SU-DHL-6 (cell line): Measurements from ENCODE around the gene MALRD1.

Experiments
- H2AFZ ChIP-seq: fragments of 200-600 bp; sonication (generic); 2 replicates; pipeline ENCODE4 v1.6.1; 2014; ENCODE audit warnings: low read depth, mild to moderate bottlenecking, moderate library complexity, mixed read lengths, antibody characterized with exemption, low read length; ENCODE audit not compliant: severe bottlenecking
- H3F3A ChIP-seq: fragments of 200-600 bp; shearing (Covaris generic); 2 replicates; pipeline ENCODE4 v1.6.0; 2016; ENCODE audit warnings: antibody characterized with exemption, mild to moderate bottlenecking; ENCODE audit not compliant: insufficient read depth
- H3K27ac ChIP-seq: fragments of 200-600 bp; sonication (generic); 2 replicates; pipeline ENCODE4 v1.5.1; 2016; ENCODE audit warnings: low read depth, mild to moderate bottlenecking, low read length, moderate library complexity, mixed read lengths
- H3K27me3 ChIP-seq: fragments of 200-600 bp; sonication (generic), shearing (Covaris generic); 2 replicates; pipeline ENCODE4 v1.6.0; 2014; ENCODE audit warnings: mild to moderate bottlenecking, low read length
- H3K36me3 ChIP-seq: fragments of 200-600 bp; sonication (generic); 2 replicates; pipeline ENCODE4 v1.6.1; 2014; ENCODE audit warnings: mild to moderate bottlenecking, low read length, mixed read lengths
- H3K4me2 ChIP-seq: fragments of 300-600, 200-600 bp; shearing (Covaris generic), sonication (generic); 2 replicates; pipeline ENCODE4 v1.6.0; 2014; ENCODE audit warnings: low read length, low read depth, mild to moderate bottlenecking; ENCODE audit not compliant: poor library complexity, severe bottlenecking
- H3K4me3 ChIP-seq: fragments of 200-600 bp; sonication (generic); 2 replicates; pipeline ENCODE4 v1.5.1; 2014; ENCODE audit warnings: antibody characterized with exemption, low read length, mild to moderate bottlenecking, mixed read lengths; ENCODE audit not compliant: insufficient read depth, poor library complexity, severe bottlenecking
- H3K79me2 ChIP-seq: fragments of 200-600 bp; sonication (generic); 2 replicates; pipeline ENCODE4 v1.6.1; 2014; ENCODE audit warnings: mild to moderate bottlenecking, low read length, moderate library complexity; ENCODE audit not compliant: insufficient read depth
- H3K9ac ChIP-seq: fragments of 200-600 bp; sonication (generic); 2 replicates; pipeline ENCODE4 v1.7.0; 2014; ENCODE audit warnings: mild to moderate bottlenecking, low read length
- H3K9me2 ChIP-seq: fragments of 200-600 bp; sonication (generic); replicated peaks from 2 replicates; pipeline ENCODE4 v1.6.1; 2014; ENCODE audit warnings: low read length; ENCODE audit not compliant: insufficient read depth
- H3K9me3 ChIP-seq: fragments of 200-600 bp; sonication (generic); 2 replicates; pipeline ENCODE4 v1.6.1; 2014; ENCODE audit warnings: low read length, mixed read lengths; ENCODE audit not compliant: insufficient read depth
- H4K20me1 ChIP-seq: fragments of 200-600 bp; sonication (generic); 2 replicates; pipeline ENCODE4 v1.6.1; 2014; ENCODE audit warnings: low read depth, mild to moderate bottlenecking, antibody characterized with exemption, low read length, moderate library complexity, mixed read lengths
- CTCF ChIP-seq: fragments of 200-600 bp; sonication (generic); IDR thresholded peaks from one replicate; pipeline ENCODE4 v1.5.1; 2017; ENCODE audit warnings: antibody characterized with exemption, mild to moderate bottlenecking, low read length, moderate library complexity; ENCODE audit not compliant: insufficient read depth, poor library complexity, severe bottlenecking
- EZH2phosphoT487 ChIP-seq: fragments of 200-600 bp; sonication (generic), shearing (Covaris generic); conservative IDR thresholded peaks from 2 replicates; pipeline ENCODE4 v1.6.1; 2018; ENCODE audit warnings: mild to moderate bottlenecking, antibody characterized with exemption, low read length, moderate library complexity, mixed read lengths

MALRD1 gene

GRCh38 chr10:19431622-19432351 is 383.2 kb downstream of the MALRD1 start:
- Histone ChIP-seq H3K9me3 (no peaks in the 10 kb centered on the region), H4K20me1 (no peaks in the 10 kb centered on the region), H3K9ac (no peak overlapping the region), H3K27ac (no peak overlapping the region), H3K36me3 (no peaks in the 10 kb centered on the region), H3K27me3 (no peaks in the 10 kb centered on the region), H3K9me2 (no peaks in the 10 kb centered on the region), H3F3A (no peaks in the 10 kb centered on the region), H3K4me2 (no peak overlapping the region), H3K4me3 (no peak overlapping the region), H2AFZ (no peak overlapping the region), H3K79me2 (no peaks in the 10 kb centered on the region)
- TF ChIP-seq CTCF (no peak), EZH2phosphoT487 (no peak)

- Histone ChIP-seq H3K4me2 (no peak overlapping the region), H3K27ac (no peak overlapping the region)
These were observed 401.3 kb downstream of the MALRD1 start for GRCh38 chr10:19449860-19450259.

GRCh38 chr10:19451356-19451755 is 402.8 kb downstream of the MALRD1 start:
- no peak overlapping the region for H3K4me3 ChIP-seq
- no peak overlapping the region for H3K9ac ChIP-seq
- no peaks in the 10 kb centered on the region for H3K36me3 ChIP-seq
- H3K27ac ChIP-seq: no peak overlapping the region
- no peaks in the 10 kb centered on the region for H3K27me3 ChIP-seq
- H4K20me1 ChIP-seq: no peaks in the 10 kb centered on the region
- H3K9me2 ChIP-seq: no peaks in the 10 kb centered on the region
- H3K4me2 ChIP-seq: no peak overlapping the region
- no peaks in the 10 kb centered on the region for H3K9me3 ChIP-seq
- H2AFZ ChIP-seq: no peak overlapping the region
- no peaks in the 10 kb centered on the region for H3K79me2 ChIP-seq
- TF ChIP-seq EZH2phosphoT487 (no peak), CTCF (no peak)
- H3F3A ChIP-seq: no peaks in the 10 kb centered on the region

More at GRCh38 chr10:19449860-19450259, 401.3 kb downstream of the MALRD1 start:
- Histone ChIP-seq H3K36me3 (no peaks in the 10 kb centered on the region), H3K9me2 (no peaks in the 10 kb centered on the region), H3K9ac (no peak overlapping the region), H2AFZ (no peak overlapping the region), H3K9me3 (no peaks in the 10 kb centered on the region), H3F3A (no peaks in the 10 kb centered on the region), H3K27me3 (no peaks in the 10 kb centered on the region), H3K4me3 (no peak overlapping the region), H4K20me1 (no peaks in the 10 kb centered on the region), H3K79me2 (no peaks in the 10 kb centered on the region)
- TF ChIP-seq CTCF: no peak
- no peak for TF ChIP-seq EZH2phosphoT487
